NB4 (cell line): ENCODE measurements around the gene TP53TG5.

Experiments used
- POLR2A ChIP-seq: IDR thresholded peaks from 2 replicates; pipeline ENCODE4 v1.6.1; 2011; ENCODE audit warnings: mild to moderate bottlenecking; ENCODE audit not compliant: insufficient read length; ENCODE audit errors: extremely low read depth
- TF ChIP-seq, protein P1 (sequence below): IDR thresholded peaks from one replicate; pipeline ENCODE4 v1.5.1; 2012; ENCODE audit warnings: low read depth, low read length

DNA sequence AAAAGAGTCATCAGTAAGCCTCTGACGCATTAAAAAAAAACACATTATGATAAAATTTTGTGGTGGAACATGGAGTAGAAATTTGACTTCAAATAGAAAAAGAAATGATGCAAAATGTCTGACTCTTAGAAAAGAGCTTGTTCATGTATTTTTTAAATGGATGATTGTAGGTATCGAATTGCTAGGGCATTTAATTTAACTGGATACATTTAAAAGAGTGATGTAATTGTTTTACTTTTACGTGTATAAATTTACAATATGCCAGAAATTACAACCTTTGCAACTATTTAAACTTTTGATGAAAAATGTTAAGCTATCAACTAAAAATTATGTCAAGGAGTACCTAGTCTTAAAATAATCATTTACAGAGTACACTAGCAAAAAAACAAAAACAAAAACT lies 25.4 kb downstream of the TP53TG5 start:
- TF ChIP-seq, protein P1, sequence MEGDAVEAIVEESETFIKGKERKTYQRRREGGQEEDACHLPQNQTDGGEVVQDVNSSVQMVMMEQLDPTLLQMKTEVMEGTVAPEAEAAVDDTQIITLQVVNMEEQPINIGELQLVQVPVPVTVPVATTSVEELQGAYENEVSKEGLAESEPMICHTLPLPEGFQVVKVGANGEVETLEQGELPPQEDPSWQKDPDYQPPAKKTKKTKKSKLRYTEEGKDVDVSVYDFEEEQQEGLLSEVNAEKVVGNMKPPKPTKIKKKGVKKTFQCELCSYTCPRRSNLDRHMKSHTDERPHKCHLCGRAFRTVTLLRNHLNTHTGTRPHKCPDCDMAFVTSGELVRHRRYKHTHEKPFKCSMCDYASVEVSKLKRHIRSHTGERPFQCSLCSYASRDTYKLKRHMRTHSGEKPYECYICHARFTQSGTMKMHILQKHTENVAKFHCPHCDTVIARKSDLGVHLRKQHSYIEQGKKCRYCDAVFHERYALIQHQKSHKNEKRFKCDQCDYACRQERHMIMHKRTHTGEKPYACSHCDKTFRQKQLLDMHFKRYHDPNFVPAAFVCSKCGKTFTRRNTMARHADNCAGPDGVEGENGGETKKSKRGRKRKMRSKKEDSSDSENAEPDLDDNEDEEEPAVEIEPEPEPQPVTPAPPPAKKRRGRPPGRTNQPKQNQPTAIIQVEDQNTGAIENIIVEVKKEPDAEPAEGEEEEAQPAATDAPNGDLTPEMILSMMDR = no peak
- no peak for TF ChIP-seq POLR2A
